Globus pallidus (tissue), 1 donor: ENCODE measurements around the gene MRPS2.
A peak's percentile ranks its signal among the peaks of the same experiment; 100 is the strongest.
"Not testable (repeated sequence)": the region's sequence is repeated elsewhere in the genome, so short reads cannot be mapped to it uniquely, and the experiment has no call there.

Experiments
- DNase-seq: peaks from one replicate; pipeline ENCODE4 v3.0.0-alpha.2; 2015; ENCODE audit warnings: low spot score

MRPS2 gene

DNA sequence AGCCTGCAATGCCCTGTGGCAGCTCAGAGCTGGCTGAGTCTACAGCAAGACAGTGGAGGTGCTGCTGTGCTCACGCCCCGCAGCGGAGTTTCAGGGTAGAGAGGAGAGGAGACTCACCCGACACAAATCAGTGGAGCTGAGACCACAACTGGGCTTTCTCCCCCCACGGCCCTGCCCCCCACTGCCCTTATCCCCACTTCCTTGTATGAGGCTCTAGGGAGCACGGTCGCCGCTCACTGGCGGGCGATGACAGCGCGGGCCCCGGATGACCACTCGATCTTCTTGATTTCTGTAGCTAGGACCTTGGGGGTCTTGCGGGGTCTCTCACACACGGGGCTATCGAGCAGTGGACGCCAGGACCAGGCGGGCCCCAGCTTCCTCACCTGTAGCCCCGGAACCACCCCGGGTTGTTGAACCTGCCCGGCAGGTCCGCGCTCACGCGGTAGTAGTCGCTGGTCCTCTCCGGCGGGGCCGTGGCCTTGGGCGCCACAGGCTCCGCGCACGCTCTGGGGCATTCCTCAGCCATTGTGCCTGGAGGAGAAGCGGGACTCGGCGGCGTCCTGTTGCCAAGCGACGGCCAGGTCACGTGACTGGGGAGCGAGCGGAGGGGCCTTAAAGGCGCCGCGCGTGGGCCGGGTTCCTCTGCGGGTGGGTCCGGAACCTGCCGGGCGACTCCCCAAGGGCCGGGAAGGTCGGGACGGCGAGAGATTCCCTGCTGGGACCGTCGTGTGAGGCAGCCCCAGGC is 984 bp upstream of the MRPS2 start:
- peak; percentile 89 for DNase-seq

DNA sequence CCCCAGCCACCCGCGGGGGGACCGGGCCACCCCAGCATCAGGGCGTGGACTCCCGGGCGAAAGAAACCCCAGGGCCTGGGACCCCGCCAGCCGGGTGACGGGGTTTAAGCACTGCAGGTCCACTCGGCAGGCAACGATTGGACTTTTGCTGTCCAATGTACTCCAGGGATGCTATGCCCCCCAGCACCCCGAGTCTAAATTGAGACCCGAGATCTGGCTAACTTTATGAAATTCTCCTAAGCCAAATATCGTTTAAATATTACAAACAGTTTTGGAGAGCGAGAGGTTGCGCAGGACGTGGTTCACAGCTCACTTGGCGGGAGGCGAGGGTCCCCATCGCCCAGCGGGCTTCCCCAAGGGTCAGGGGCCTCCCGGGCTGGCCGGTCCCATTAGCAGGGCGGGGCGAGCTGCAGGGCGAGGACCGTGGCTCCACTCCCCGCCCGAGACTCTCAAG is 384 bp upstream of the MRPS2 start:
- DNase-seq, result no peak

DNA sequence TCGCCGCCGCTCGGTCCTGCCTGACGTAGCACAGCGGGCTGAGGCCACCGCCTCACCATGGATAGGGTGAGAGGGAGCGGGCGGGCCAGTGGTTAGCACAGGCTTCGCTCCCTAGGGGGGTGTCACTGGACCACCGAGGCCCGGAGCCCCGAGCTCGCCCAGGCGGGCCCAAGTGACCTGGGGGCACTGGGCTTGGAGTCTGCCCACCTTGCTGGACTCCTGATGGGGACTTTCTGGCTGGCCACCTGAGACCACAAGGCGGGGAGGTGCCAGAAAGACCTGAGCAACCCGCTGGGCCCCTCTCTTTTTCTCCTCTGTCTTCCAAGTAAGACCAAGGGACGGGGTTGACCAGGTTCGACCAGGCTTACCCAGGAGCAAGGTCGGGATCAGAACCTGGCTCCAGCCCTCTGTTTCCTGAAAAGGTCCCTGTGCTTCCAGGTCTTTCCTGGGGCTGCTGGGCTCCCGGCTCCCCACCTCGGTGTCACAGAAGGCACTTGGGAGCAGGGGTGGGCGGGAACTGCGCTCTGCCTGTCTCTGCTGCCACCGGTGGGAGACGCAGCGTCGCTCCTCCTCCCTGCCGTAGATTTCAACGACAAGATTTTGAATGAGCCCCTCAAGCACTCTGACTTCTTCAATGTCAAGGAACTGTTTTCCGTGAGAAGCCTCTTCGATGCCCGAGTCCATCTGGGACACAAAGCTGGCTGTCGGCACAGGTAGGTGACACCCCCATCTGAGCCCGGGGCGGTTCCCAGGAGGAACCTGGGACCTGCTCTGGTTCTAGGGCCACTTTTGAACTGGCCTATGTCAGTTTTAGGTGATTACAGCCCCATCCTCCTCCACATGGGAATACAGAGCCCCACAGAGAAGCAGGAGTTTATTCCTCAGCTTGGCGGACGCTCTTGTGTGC is 1.0 kb downstream of the MRPS2 start:
- DNase-seq, result no peak

DNA sequence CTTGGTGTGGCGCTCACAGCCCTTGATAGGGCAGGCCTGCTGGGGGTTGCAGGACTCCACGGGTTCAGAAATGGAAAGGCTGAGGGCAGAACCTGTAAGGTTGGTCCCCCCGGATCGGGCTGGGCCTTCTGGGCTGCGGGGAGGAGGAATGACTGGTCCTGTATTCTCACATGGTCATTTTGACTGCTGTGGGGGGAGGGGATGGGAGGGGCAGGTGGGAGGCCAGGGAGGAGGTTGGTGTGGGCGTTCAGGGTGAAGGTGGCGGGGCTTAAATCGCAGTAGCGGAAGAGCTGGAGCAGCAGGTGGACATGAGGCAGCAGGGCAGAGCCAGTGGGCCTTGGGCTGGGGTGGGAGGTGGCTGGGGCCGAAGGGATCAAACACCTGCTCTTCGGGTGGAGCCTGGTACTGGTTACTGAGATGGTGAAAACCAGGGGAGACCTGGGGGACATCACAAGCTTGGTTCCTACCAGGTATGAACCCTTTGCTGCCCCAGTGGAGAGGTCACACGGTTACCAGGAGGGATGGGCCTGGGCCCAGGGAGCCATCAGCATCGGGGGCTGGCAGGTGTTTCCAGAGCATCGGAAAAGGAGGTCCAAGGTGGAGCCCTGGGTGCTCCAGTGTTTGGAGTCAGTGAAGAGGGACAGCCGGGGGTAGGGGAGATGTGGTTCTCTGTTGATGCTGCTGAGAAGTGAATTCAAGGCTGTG is 1.8 kb downstream of the MRPS2 start:
- DNase-seq, result no peak

DNA sequence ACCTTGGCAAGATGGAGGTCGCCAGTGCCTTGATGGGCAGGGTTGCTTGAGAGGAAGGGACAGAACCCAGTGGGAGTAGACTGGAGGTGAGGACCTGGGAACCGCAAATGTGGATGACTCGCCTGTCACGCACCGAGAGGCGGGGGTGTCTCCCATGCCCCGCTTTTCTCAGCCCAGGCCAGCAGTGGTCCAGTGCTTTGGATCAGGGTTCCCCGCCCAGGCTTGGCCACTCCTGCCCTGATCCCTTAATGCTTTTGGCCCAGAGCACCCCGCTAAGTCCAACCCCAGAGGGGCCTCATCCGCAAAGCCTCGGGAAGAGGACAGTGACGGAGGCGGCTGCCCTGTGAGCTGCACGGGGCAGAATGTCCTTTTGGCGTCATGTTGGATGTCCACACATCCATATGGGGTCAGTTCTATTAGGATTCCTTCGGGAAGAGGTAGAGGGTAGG is 2.4 kb downstream of the MRPS2 start:
- DNase-seq, result no peak

DNA sequence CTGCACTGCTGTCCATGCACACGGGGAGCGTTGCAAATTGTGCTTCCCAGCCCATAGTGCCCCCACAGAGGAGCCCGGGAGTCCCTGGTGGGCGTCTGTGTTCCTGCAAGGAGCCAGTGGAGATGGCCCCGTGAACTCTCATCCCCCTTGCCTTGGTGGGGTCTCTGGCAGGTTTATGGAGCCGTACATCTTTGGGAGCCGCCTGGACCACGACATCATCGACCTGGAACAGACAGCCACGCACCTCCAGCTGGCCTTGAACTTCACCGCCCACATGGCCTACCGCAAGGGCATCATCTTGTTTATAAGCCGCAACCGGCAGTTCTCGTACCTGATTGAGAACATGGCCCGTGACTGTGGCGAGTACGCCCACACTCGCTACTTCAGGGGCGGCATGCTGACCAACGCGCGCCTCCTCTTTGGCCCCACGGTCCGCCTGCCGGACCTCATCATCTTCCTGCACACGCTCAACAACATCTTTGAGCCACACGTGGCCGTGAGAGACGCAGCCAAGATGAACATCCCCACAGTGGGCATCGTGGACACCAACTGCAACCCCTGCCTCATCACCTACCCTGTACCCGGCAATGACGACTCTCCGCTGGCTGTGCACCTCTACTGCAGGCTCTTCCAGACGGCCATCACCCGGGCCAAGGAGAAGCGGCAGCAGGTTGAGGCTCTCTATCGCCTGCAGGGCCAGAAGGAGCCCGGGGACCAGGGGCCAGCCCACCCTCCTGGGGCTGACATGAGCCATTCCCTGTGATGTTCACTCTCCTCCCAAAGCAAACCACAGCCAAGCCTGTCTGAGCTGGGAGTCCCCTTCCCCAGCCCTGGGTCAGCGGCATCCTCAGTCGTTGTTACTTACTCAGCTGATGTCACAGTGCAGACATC is 3.1 kb downstream of the MRPS2 start:
- DNase-seq, result no peak

DNA sequence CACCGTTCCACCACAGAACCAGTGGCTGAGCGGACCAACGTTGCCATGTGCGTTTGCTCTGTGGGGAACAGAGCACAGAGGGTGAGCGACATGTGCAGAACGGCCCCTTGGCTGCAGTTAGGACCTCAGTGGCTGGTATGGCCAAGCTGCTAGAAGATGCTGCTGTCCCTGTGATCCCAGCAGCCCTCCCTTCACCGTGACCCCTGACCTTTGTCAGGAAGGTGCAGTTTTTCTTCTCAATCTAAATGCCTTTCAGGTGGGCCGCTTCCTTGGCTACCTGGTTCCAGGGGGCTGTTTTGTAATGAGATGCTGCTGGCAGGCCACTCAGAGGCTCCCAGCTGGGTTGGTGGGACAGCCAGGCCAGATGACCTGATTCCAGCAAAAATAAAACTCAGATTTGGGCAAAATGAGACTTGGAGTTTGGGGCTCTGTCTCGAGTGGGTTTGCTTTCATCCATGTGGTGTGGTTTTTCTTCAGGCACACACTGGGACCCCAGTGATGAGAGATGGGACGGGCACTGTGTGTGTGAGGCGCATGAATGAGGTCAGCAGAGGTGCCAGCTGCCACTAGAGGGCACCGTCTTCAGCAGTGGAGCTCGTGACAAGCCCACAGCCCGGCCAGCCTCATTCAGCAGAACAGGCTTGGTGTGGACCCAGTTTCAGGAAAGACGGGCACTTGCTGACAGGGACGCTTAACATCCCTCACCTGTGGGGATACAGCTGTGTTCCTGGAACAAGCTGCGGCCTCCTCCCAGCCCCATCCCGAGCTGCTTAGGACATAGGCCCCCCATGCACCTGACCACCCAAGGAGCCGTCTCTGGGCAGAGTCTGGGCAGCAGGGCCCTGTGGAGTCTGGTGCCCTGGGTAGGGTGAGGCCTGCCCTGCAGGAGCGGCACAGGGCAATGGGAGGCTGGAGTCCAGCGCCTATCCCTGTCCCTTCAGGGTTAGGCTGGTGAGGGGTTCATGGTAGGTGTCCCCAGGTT is 4.1 kb downstream of the MRPS2 start:
- DNase-seq, result peak; percentile 47

DNA sequence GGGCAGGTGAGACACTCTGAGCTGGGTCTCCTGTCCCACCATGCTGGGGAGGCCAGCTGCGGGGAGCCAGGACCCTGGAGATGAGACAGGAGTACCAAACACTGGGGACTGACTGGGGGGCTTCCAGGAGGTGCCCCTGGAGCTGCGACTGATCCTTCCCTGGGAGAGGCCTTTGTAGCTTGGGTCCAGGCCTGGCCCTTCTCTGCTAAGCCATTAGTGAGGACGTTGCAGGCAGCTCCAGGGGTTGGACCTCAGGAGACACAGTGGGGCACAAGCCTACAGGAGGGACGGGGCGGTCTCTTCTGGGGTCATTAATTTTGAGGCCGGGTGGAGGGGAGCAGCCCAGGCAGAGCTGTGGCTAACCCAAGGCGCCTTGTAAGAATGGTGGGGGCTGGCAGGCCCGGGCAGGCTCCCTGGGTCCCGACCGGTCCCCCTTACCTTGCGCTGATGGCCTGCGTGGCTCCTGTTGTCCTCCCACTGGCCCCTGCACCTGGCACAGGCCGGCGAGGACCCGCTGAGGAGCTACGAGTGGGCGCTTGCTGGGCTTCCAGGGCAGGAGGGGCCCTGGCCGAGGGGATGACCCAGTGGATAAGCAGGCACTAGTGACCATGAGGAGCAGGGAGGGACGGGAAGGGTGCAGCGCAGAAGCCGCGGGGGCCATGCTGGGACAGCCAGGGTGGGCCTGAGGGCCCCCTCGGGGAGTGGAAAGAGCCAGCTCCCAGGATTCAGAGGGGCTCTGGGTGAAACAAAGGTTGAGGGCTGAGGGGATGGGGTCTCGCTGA is 5.1 kb downstream of the MRPS2 start:
- no peak for DNase-seq

DNA sequence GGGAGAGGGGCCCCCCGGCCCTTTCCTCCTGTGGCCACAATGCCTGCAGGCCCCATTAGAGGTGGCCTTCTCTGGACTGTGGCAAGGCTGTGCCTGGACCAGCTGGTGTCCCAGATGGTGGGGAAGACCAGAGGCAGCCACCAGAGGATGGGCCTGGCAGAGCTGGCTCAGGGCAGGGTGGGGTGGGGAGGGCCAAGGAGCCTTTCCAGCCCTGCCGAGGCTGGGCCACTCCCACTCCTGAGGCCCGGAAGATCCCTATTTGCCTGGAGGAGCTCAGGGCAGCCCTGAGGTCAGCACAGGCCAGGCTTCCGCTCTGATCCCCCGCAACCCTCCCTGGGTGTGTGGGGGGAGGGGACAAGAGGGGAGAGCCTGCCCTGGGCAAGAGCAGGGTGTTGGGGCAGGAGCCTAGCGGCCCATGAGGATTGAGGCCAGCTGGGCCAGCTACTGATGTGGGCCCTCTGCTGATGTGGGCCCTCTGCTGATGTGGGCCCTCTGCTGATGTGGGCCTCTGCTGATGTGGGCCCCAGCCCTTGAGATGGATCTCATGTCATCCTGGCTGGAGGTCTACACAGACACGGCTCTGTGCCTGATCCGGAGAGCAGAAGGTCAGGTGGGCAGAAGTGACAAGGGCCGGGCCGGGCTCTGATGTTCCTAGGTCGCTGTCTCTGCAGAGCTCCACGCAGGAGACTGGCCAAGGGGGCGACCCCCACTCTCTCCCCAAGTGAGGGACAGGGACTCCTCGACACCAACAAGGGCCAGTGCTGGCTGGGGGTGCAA is 6.0 kb downstream of the MRPS2 start:
- no peak for DNase-seq

DNA sequence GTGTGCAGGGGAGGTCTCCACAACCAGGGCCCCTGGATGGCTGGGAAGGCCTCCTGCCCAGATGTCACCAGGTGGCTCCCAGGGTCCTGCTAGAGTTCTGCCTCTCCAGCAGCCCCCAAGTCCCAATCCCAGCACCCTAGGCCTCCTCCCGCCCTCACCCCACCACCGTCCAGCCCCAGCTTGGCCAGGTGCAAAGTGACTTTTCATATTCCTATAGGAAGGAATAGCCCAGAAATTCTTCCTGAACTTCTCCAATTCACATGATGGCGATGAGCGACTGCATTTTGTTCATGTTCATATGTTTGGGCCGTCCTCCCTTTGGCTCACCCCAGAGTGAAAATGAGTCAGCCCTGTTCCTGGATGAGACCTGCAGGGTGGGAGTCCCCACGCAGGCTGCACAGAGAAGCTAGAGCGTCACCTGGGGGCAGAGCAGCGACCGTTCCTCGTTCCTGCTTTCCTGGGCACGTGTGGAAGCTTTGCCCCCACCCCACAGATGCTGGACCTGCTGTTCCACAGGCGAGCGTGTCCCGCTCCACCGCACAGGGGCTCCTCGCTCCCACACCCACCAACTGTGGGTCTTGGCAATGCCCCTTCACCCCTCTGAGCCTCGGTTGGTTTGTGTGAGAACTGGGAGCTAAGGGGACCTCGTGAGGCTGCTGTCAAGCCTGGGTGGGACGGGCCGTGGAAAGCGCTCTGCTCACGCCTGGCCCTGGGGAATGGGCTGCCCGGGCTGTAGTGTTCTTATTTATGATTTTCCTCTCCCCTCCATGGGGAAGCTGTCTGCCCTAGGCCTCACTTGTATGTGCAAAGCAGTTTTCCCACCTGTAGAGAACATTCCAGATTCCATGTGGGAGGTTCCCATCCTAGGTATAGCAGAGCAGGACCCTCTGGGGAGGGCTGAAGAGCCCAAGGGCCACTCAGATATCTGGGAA is 6.9 kb downstream of the MRPS2 start:
- no peak for DNase-seq

DNA sequence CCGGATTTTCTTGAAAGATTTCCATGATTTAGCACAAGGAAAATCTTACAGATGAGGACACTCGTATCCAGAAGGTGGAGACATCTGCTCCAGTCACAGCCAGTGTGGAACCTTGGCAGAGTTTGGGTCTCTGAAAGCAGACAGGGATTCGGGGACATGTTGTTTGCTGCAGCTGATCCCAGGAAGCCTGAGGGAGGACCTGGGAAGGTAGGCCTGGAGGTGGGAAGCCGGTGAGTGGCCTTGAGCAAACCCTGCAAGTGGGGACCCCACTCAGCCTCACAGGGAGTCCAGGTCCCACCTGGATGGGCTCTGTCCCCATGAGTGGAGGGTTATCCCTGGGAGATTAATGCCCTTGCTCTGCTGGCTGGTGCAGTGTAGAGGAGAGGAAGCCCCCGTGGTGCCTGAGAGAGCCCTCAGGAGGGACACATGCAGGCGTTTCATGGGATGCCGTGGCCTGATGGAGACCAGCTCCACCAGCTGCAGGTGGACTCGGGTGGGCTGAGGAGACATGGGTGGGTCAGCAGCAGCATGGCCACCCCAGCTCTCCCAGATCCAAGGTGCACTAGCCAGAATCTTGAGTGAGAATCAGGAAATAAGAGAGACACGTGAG is 7.8 kb downstream of the MRPS2 start:
- DNase-seq, result no peak

DNA sequence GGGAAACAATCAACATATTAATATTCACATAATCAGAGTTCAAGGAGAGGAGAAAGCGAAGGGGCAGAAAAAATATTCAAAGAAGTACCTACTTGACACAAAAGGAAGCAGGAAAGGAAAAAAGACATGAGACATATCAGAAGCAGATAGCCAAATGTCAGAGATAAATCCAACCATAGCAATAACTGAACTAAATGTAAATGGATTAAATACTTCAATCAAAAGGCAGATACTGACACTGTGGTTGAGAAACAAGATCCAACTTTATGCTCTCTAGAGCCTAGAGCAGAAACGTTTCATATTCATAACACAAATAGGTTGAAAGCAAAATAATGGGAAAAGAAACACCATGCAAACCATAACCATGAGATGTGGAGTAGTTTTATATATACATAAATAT is 9.0 kb downstream of the MRPS2 start:
- no peak for DNase-seq

DNA sequence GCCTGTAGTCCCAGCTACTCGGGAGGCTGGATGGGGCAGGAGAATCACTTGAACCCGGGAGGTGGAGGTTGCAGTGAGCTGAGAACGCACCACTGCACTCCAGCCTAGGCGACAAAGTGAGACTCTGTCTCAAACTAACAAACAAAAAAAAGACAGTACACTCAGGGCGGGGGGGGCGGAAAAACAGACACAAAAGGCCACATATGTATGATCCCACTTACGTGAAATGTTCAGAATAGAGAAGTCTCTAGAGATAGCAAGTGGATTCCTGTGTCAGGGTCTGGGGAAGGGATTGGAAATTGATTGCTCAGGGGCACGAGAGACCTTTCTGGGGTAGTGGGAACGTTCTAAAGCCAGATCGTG is 11.7 kb downstream of the MRPS2 start:
- DNase-seq, result no peak

DNA sequence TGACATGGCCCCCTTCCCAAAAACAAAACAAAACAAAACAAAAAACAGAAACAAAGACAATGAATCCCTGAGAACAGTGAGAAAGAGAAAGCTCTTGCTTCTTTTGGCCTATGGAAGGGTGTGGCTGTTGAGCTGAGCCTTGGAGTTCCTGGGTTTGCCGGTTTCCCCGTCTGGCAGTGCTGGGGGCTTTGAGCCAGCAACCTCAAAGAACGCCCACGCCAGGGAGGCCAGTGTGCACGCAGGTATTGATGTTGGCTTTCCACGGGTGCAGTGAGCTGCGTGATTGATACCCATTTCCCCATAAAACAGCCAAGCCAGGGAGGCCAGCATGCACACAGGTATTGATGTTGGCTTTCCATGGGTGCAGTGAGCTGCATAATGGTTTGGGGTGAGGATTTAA is 12.4 kb downstream of the MRPS2 start:
- DNase-seq, result no peak

DNA sequence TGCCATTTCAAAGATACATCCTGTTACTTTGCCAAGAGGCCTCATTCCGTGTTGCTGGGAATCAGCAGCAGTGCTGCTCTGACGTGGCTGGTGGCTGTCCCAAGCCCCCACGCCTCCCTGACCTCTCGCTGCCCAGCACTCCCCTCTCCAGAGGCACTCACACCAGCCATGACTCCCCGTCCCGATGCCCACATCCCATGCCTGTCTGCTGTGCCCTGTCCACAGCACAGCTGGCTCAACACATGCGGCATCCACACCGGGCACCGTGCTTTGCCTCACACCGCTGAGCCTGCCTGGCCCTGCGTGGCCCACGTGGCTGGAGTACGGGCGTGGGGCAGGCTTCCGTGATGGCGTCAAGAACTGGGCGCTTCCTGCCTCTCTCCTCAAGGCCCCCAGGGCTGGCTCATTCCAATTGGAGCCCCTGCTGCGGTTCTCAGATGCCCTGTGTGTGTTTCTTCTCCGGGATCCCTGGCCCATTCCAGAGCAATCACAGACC is 12.9 kb downstream of the MRPS2 start:
- DNase-seq, result no peak

DNA sequence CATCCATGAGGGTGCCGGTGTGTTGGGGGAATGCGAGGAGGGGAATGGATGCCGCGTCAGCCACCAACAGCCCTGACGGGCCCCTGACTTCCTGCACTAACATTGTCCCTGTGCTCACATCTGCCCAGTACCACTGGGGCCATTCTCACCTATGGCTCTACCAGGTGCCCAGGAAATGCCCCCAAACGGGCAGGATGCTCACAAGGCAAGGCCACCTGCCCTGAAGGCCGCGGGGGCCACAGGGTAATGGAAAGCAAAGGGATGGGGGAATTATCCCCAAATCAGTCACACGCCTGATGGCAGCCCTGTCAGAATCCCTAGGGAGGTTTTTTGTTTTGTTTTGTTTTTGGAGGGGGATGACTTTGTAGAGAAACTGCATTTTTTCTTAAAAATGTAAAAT is 13.4 kb downstream of the MRPS2 start:
- DNase-seq, result not testable (repeated sequence)
